ENCODE results near the gene FN3K. TPM values are rescaled to one million over a fixed set of nuclear protein-coding genes. Genes with fewer than 3 reads are reported as not detected.

The FN3K gene
- total and polyA plus RNA-seq, 2 of the 8 experiments (the other 6 are each of a cell fraction or from before 2014, with no cell fraction given) = 0.88 to 14.2 TPM

- TF ChIP-seq CHD2 (IDR thresholded peaks at IDR 0.05; ENCODE audit: low read length) (no peak), TAF7 (optimal IDR thresholded peaks at IDR 0.05; ENCODE audit: borderline replicate concordance, low read depth, low read length) (no peak), SRF (IDR thresholded peaks at IDR 0.05; ENCODE audit: low read depth, low read length) (no peak), SIN3A (conservative IDR thresholded peaks at IDR 0.05 in 1 of 2, IDR thresholded peaks at IDR 0.05 in 1 of 2; ENCODE audit: low read depth in 1 of 2, low read length in 2 of 2) (no peak), PHF8 (conservative IDR thresholded peaks at IDR 0.05; ENCODE audit: low read depth, low read length) (no peak), CTCF (IDR thresholded peaks at IDR 0.05; ENCODE audit: control extremely low read depth in 1 of 3, insufficient read depth in 1 of 3, low read depth in 1 of 3, low read length in 3 of 3) (no peak), RXRA (IDR thresholded peaks at IDR 0.05; ENCODE audit: insufficient read depth, low read depth, low read length) (no peak)
Measured at GRCh38 chr17:82745524-82745923, 10.1 kb downstream of the FN3K start (continued).

Measured in H1 (cell line).